Hepatocyte (in vitro differentiated cells): ENCODE measurements around the gene RIMBP2. TPM values are rescaled to one million over a fixed set of nuclear protein-coding genes. Genes with fewer than 3 reads are reported as not detected.

ENCODE experiments used
- DNase-seq: peaks from one replicate; pipeline ENCODE4 v3.0.0-alpha.2; 2016; ENCODE audit warnings: low spot score
- H2AFZ ChIP-seq: fragments of 200-600 bp; sonication (generic); 2 replicates; pipeline ENCODE4 v1.6.0; 2016; ENCODE audit warnings: antibody characterized with exemption, mild to moderate bottlenecking
- H3K27ac ChIP-seq: fragments of 200-600 bp; sonication (generic); 2 replicates; pipeline ENCODE4 v1.5.1; 2016; ENCODE audit warnings: mild to moderate bottlenecking
- H3K27me3 ChIP-seq: fragments of 200-600 bp; sonication (generic); 2 replicates; pipeline ENCODE4 v1.6.1; 2016
- H3K36me3 ChIP-seq: fragments of 200-600 bp; sonication (generic); replicated peaks from 2 replicates; pipeline ENCODE4 v1.5.1; 2016; ENCODE audit warnings: low read depth; ENCODE audit not compliant: insufficient read depth
- H3K4me1 ChIP-seq: fragments of 200-600 bp; sonication (generic); 2 replicates; pipeline ENCODE4 v1.5.1; 2016; ENCODE audit warnings: mild to moderate bottlenecking, moderate library complexity; ENCODE audit not compliant: insufficient read depth
- H3K4me2 ChIP-seq: fragments of 200-600 bp; sonication (generic); 2 replicates; pipeline ENCODE4 v1.6.0; 2016
- H3K4me3 ChIP-seq: fragments of 200-600 bp; sonication (generic); 2 replicates; pipeline ENCODE4 v1.5.1; 2016; ENCODE audit warnings: mild to moderate bottlenecking
- H3K79me2 ChIP-seq: fragments of 200-600 bp; sonication (generic); 2 replicates; pipeline ENCODE4 v1.6.0; 2017; ENCODE audit warnings: mild to moderate bottlenecking
- H3K9me2 ChIP-seq: fragments of 200-600 bp; sonication (generic); replicated peaks from 2 replicates; pipeline ENCODE4 v1.6.0; 2017; ENCODE audit warnings: mild to moderate bottlenecking; ENCODE audit not compliant: insufficient read depth
- H3K9me3 ChIP-seq: fragments of 200-600 bp; sonication (generic); 2 replicates; pipeline ENCODE4 v1.5.1; 2016; ENCODE audit warnings: low read depth, mild to moderate bottlenecking
- H4K20me1 ChIP-seq: fragments of 200-600 bp; sonication (generic); 2 replicates; pipeline ENCODE4 v1.6.0; 2016; ENCODE audit warnings: mild to moderate bottlenecking; ENCODE audit not compliant: insufficient read depth, poor library complexity, severe bottlenecking
- EZH2 ChIP-seq: fragments of 200-600 bp; sonication (generic); IDR thresholded peaks from 2 replicates; pipeline ENCODE4 v1.6.1; 2016; ENCODE audit warnings: antibody characterized with exemption, mild to moderate bottlenecking, borderline replicate concordance
- EZH2phosphoT487 ChIP-seq: fragments of 200-600 bp; sonication (generic); IDR thresholded peaks from one replicate; pipeline ENCODE4 v1.6.1; 2018; ENCODE audit warnings: antibody characterized with exemption, mild to moderate bottlenecking, low read depth, moderate library complexity; ENCODE audit not compliant: unreplicated experiment, severe bottlenecking
- WGBS: methylation state at CpG from one replicate; pipeline ENCODE4 v1.1.6; 2016; ENCODE audit warnings: low lambda C conversion rate; ENCODE audit errors: missing lambda C conversion rate; 5-methylcytosine and 5-hydroxymethylcytosine counted together
- polyA plus RNA-seq: library from polyadenylated mRNA; unstranded; fragments of >200 nt; fragmentation: Nextera tagmentation; extraction: Ambion mirVana; gene quantifications from 2 replicates; pipeline ENCODE4 v1.2.1, GENCODE V29; 2016
- total RNA-seq: library from RNA; depleted of rRNA; stranded (reverse); fragments of >200 nt; gene quantifications from 2 replicates; pipeline ENCODE4 v1.2.3, GENCODE V29; 2014
- TF ChIP-seq, protein P1 (sequence below): fragments of 200-600 bp; sonication (generic); IDR thresholded peaks from 2 replicates; pipeline ENCODE4 v1.5.1; 2016; ENCODE audit warnings: antibody characterized with exemption, mild to moderate bottlenecking; ENCODE audit not compliant: poor library complexity

Gene RIMBP2
- total and polyA plus RNA-seq, 2 experiments from 2014 or later: 2.5 to 4.4 TPM

DNA sequence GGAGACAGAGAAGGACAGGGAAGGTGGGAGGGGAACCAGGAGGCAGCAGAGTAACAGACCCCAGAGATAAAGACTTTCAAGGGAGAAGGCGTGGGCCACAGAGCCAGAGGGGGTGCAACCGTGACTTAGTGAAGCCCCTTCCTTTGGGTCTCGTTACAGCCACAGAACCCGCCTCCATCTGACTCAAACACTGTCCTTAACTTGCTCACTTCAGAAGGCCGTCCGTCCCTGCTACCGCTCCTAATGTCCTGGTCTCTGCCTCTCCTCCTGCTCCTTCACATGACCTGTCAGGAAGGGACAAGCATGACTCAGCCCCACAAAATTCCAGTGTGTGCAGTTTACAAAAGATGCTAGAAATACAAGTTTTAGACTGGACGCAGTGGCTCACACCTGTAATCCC lies 18.0 kb downstream of the RIMBP2 start:
- no peaks in the 10 kb centered on the region for H3K36me3 ChIP-seq
- H3K79me2 ChIP-seq: no peaks in the 10 kb centered on the region
- WGBS: 84% methylated on average over 8 of the region's 8 CpGs
- DNase-seq: no peak
- TF ChIP-seq, protein P1, sequence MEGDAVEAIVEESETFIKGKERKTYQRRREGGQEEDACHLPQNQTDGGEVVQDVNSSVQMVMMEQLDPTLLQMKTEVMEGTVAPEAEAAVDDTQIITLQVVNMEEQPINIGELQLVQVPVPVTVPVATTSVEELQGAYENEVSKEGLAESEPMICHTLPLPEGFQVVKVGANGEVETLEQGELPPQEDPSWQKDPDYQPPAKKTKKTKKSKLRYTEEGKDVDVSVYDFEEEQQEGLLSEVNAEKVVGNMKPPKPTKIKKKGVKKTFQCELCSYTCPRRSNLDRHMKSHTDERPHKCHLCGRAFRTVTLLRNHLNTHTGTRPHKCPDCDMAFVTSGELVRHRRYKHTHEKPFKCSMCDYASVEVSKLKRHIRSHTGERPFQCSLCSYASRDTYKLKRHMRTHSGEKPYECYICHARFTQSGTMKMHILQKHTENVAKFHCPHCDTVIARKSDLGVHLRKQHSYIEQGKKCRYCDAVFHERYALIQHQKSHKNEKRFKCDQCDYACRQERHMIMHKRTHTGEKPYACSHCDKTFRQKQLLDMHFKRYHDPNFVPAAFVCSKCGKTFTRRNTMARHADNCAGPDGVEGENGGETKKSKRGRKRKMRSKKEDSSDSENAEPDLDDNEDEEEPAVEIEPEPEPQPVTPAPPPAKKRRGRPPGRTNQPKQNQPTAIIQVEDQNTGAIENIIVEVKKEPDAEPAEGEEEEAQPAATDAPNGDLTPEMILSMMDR: no peak
- no peak for TF ChIP-seq EZH2phosphoT487
- TF ChIP-seq EZH2: no peak
- no peaks in the 10 kb centered on the region for H3K4me1 ChIP-seq
- no peaks in the 10 kb centered on the region for H4K20me1 ChIP-seq
- H3K4me3 ChIP-seq: no peak overlapping the region
- no peak overlapping the region for H3K27ac ChIP-seq
- H3K4me2 ChIP-seq: no peak overlapping the region
- no peaks in the 10 kb centered on the region for H3K9me2 ChIP-seq
- H2AFZ ChIP-seq: no peak overlapping the region
- H3K27me3 ChIP-seq: no peaks in the 10 kb centered on the region
- H3K9me3 ChIP-seq: no peaks in the 10 kb centered on the region

DNA sequence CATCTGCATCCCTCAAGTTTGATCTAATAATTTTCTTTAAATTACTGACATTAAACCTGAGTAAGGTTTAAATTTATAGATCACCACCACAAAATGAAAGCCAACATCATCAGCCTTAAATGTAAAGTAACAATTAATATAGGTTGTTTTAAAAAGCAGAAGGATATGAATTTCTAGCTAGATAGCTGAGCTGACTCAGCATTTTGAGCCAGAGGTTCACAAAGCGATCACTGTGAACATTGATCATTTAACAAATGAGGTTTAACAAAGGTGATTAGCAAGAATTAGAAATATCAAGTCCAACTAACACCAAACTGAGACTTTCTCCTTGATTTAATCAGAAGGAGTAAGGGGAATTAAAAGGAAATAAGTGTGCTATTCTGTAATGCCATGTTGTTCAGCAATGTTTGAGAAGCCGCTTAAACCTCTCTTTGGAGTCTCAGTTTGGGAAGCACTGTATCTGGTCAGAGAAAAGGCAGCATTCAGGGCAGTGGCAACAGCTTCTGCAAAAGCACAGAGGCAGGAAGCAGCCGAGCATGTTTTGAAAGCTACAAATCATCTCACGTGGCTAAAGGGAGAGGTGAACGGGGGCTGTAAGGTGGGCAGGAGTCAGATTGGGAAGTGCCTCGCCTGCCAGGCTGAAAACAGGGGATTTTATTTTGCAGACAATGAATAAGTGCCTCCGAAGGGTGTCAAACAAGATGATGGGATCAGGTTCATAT lies 19.6 kb downstream of the RIMBP2 start:
- WGBS: 81% methylated on average over 7 of the region's 7 CpGs
- TF ChIP-seq EZH2 (no peak), EZH2phosphoT487 (no peak)
- TF ChIP-seq, protein P1: no peak
- Histone ChIP-seq H3K4me3 (no peak overlapping the region), H2AFZ (no peak overlapping the region), H3K79me2 (no peaks in the 10 kb centered on the region), H3K36me3 (no peaks in the 10 kb centered on the region), H3K4me1 (no peaks in the 10 kb centered on the region), H3K9me3 (no peaks in the 10 kb centered on the region), H4K20me1 (no peaks in the 10 kb centered on the region), H3K9me2 (no peaks in the 10 kb centered on the region), H3K4me2 (no peak overlapping the region), H3K27ac (no peak overlapping the region), H3K27me3 (no peaks in the 10 kb centered on the region)
- no peak for DNase-seq

DNA sequence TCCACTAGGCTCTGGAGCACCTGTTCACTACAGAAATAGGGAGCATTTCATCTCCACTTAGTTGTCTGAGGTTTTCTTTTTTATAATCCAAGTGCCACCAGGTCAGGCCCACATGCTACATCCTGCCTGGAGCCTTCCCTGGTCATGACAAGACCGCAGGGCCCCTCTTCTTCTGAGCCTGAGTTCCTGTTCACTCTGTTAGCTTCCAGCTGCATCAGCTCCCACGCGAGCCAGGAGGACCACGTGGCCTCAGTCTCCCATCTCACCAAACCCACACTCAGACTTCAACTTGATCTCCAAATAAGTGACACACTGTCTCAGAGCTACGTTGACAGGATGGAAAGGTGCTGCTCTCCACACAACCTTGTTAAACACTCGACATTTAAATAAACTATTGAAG lies 21.0 kb downstream of the RIMBP2 start:
- H3K36me3 ChIP-seq: no peaks in the 10 kb centered on the region

More for the DNA sequence above, 21.0 kb downstream of the RIMBP2 start:
- H2AFZ ChIP-seq: no peak overlapping the region
- no peaks in the 10 kb centered on the region for H3K4me1 ChIP-seq
- H3K9me3 ChIP-seq: no peaks in the 10 kb centered on the region
- no peaks in the 10 kb centered on the region for H4K20me1 ChIP-seq
- DNase-seq: no peak
- H3K4me3 ChIP-seq: no peak overlapping the region
- H3K9me2 ChIP-seq: no peaks in the 10 kb centered on the region
- H3K27ac ChIP-seq: no peak overlapping the region
- no peaks in the 10 kb centered on the region for H3K79me2 ChIP-seq
- H3K4me2 ChIP-seq: no peak overlapping the region
- no peaks in the 10 kb centered on the region for H3K27me3 ChIP-seq
- TF ChIP-seq, protein P1: no peak
- TF ChIP-seq EZH2 (no peak), EZH2phosphoT487 (no peak)
- WGBS: 85% methylated on average over 6 of the region's 6 CpGs
